ENCODE results near the gene EXOC8. TPM values are rescaled to one million over a fixed set of nuclear protein-coding genes. Genes with fewer than 3 reads are reported as not detected.

EXOC8 gene
- total RNA-seq, 1 donor from 2014 or later: 13.3 TPM

GRCh38 chr1:231315887-231316286, 21.8 kb downstream of the EXOC8 start:
- peak; percentile 37 for DNase-seq (ENCODE audit: low spot score)

GRCh38 chr1:231313661-231314060, 24.0 kb downstream of the EXOC8 start:
- peak; percentile 18 for DNase-seq (ENCODE audit: low spot score)

- peak; percentile 32 for DNase-seq (ENCODE audit: low spot score)
Observed at GRCh38 chr1:231312432-231312788, 25.2 kb downstream of the EXOC8 start.

GRCh38 chr1:231311720-231312431, 25.8 kb downstream of the EXOC8 start:
- peak; percentile 12 for DNase-seq (ENCODE audit: low spot score)

- peak; percentile 10 for DNase-seq (ENCODE audit: low spot score)
Observed at GRCh38 chr1:231310391-231310934, 27.2 kb downstream of the EXOC8 start.

GRCh38 chr1:231301990-231302389, 35.7 kb downstream of the EXOC8 start:
- DNase-seq (ENCODE audit: low spot score): no peak

- no peak for DNase-seq (ENCODE audit: low spot score)
Observed at GRCh38 chr1:231295938-231296337, 41.7 kb downstream of the EXOC8 start.

- no peak for DNase-seq (ENCODE audit: low spot score)
Observed at GRCh38 chr1:231286603-231287002, 51.0 kb downstream of the EXOC8 start.

GRCh38 chr1:231284441-231284840, 53.2 kb downstream of the EXOC8 start:
- DNase-seq (ENCODE audit: low spot score): no peak

Other genes with a start within 250 kb of the EXOC8 start
- gene TRIM67, start 175.8 kb downstream of the EXOC8 start, total RNA-seq: not detected
- gene GNPAT, start 96.6 kb downstream of the EXOC8 start, total RNA-seq: 28.5 TPM
- gene SPRTN, start 441 bp upstream of the EXOC8 start, total RNA-seq: 10.9 TPM
- 30.3 TPM for gene EGLN1, start 84.4 kb upstream of the EXOC8 start, total RNA-seq
- gene TSNAX, start 190.8 kb upstream of the EXOC8 start, total RNA-seq: 44.6 TPM

All from ureter (tissue), 1 donor.